H9 (cell line): ENCODE measurements around the gene SEMA4A. TPM values are rescaled to one million over a fixed set of nuclear protein-coding genes. Genes with fewer than 3 reads are reported as not detected.

ENCODE experiments used
- DNase-seq: peaks from one replicate; pipeline ENCODE4 v3.0.0-alpha.2; 2017
- H2AFZ ChIP-seq: one replicate; pipeline ENCODE4 v1.6.1; 2013; ENCODE audit warnings: mild to moderate bottlenecking, low read length, control low read depth, moderate library complexity
- H2AK5ac ChIP-seq: 2 replicates; pipeline ENCODE4 v1.6.1; 2013; ENCODE audit warnings: low read length, control low read depth, mixed read lengths; ENCODE audit not compliant: insufficient read length
- H2BK120ac ChIP-seq: one replicate; pipeline ENCODE4 v1.6.1; 2013; ENCODE audit warnings: low read depth, mild to moderate bottlenecking, low read length, control low read depth, inconsistent platforms; ENCODE audit not compliant: poor library complexity, severe bottlenecking
- H2BK12ac ChIP-seq: 2 replicates; pipeline ENCODE4 v1.6.1; 2013; ENCODE audit warnings: low read length, control low read depth, mixed read lengths, low read depth; ENCODE audit not compliant: insufficient read length
- H2BK15ac ChIP-seq: 2 replicates; pipeline ENCODE4 v1.6.1; 2013; ENCODE audit warnings: low read depth, low read length, control low read depth
- H2BK20ac ChIP-seq: one replicate; pipeline ENCODE4 v1.6.1; 2013; ENCODE audit warnings: low read depth, mild to moderate bottlenecking, low read length, control low read depth, inconsistent platforms; ENCODE audit not compliant: poor library complexity, severe bottlenecking
- H2BK5ac ChIP-seq: 2 replicates; pipeline ENCODE4 v1.6.1; 2013; ENCODE audit warnings: low read length, control low read depth, mixed read lengths; ENCODE audit not compliant: insufficient read length
- H3K14ac ChIP-seq: 2 replicates; pipeline ENCODE4 v1.6.1; 2013; ENCODE audit warnings: low read length, control low read depth; ENCODE audit not compliant: insufficient read depth
- H3K18ac ChIP-seq: 2 replicates; pipeline ENCODE4 v1.6.1; 2013; ENCODE audit warnings: low read depth, mild to moderate bottlenecking, mixed read lengths, low read length, control low read depth; ENCODE audit not compliant: insufficient read length
- H3K23ac ChIP-seq: 2 replicates; pipeline ENCODE4 v1.6.1; 2013; ENCODE audit warnings: low read length, control low read depth, mixed read lengths, low read depth; ENCODE audit not compliant: insufficient read length
- H3K23me2 ChIP-seq: 2 replicates; pipeline ENCODE4 v1.6.1; 2013; ENCODE audit warnings: low read depth, mild to moderate bottlenecking, mixed read lengths, low read length, control low read depth; ENCODE audit not compliant: insufficient read length, poor library complexity, severe bottlenecking
- H3K27ac ChIP-seq: 2 replicates; pipeline ENCODE4 v1.5.1; 2013; ENCODE audit warnings: low read length, control low read depth, mixed read lengths, low read depth; ENCODE audit not compliant: insufficient read length
- H3K27me3 ChIP-seq: 2 replicates; pipeline ENCODE4 v1.6.1; 2013; ENCODE audit warnings: low read length, control low read depth, inconsistent platforms; ENCODE audit not compliant: insufficient read depth
- H3K4ac ChIP-seq: 2 replicates; pipeline ENCODE4 v1.6.1; 2013; ENCODE audit warnings: low read depth, mild to moderate bottlenecking, control low read depth, inconsistent platforms, low read length, moderate library complexity
- H3K4me1 ChIP-seq: 2 replicates; pipeline ENCODE4 v1.6.1; 2013; ENCODE audit warnings: low read length, control low read depth, inconsistent platforms; ENCODE audit not compliant: insufficient read depth
- H3K4me2 ChIP-seq: 2 replicates; pipeline ENCODE4 v1.6.1; 2013; ENCODE audit warnings: low read length, control low read depth, mixed read lengths; ENCODE audit not compliant: insufficient read length, insufficient read depth
- H3K56ac ChIP-seq: 2 replicates; pipeline ENCODE4 v1.6.1; 2013; ENCODE audit warnings: low read depth, mild to moderate bottlenecking, mixed read lengths, low read length, control low read depth; ENCODE audit not compliant: insufficient read length
- H3K79me1 ChIP-seq: 2 replicates; pipeline ENCODE4 v1.6.1; 2013; ENCODE audit warnings: low read depth, mild to moderate bottlenecking, moderate library complexity, low read length, control low read depth, inconsistent platforms; ENCODE audit not compliant: insufficient read depth, poor library complexity, severe bottlenecking
- H3K79me2 ChIP-seq: 2 replicates; pipeline ENCODE4 v1.6.1; 2013; ENCODE audit warnings: low read length, control low read depth, inconsistent platforms; ENCODE audit not compliant: insufficient read depth
- H3K9ac ChIP-seq: 2 replicates; pipeline ENCODE4 v1.6.1; 2013; ENCODE audit warnings: low read length, control low read depth, mixed read lengths; ENCODE audit not compliant: insufficient read length; ENCODE audit errors: extremely low read depth
- H3K9me3 ChIP-seq: one replicate; pipeline ENCODE4 v1.6.1; 2013; ENCODE audit warnings: low read depth, low read length, inconsistent platforms; ENCODE audit not compliant: control insufficient read depth
- H3T11ph ChIP-seq: one replicate; pipeline ENCODE4 v1.6.1; 2013; ENCODE audit warnings: mild to moderate bottlenecking, low read length, control low read depth, inconsistent platforms
- H4K20me1 ChIP-seq: one replicate; pipeline ENCODE4 v1.6.1; 2013; ENCODE audit not compliant: control insufficient read depth, insufficient read length, insufficient read depth
- H4K5ac ChIP-seq: 2 replicates; pipeline ENCODE4 v1.6.1; 2013; ENCODE audit warnings: low read depth, mild to moderate bottlenecking, mixed read lengths, low read length, control low read depth; ENCODE audit not compliant: insufficient read length
- H4K8ac ChIP-seq: replicated peaks from 2 replicates; pipeline ENCODE4 v1.6.1; 2013; ENCODE audit warnings: low read length, control low read depth, mixed read lengths, low read depth; ENCODE audit not compliant: insufficient read length
- H4K91ac ChIP-seq: 2 replicates; pipeline ENCODE4 v1.6.1; 2013; ENCODE audit warnings: low read depth, mild to moderate bottlenecking, moderate library complexity, mixed read lengths, low read length, control low read depth; ENCODE audit not compliant: insufficient read length
- H3K27ac Mint-ChIP-seq, 3 experiments: 2 replicates in 2 of 3; 3 replicates in 1 of 3; pipeline ENCODE4 v1.8.0; 2020 to 2021; ENCODE audit warnings: mixed read lengths in 3 of 3, mild to moderate bottlenecking in 1 of 3, moderate library complexity in 1 of 3
- H3K27me3 Mint-ChIP-seq: 2 replicates; pipeline ENCODE4 v1.8.0; 2021; ENCODE audit warnings: low read depth, mild to moderate bottlenecking, moderate library complexity, mixed read lengths
- H3K36me3 Mint-ChIP-seq, 3 experiments: 2 replicates in 2 of 3; 3 replicates in 1 of 3; pipeline ENCODE4 v1.8.0; 2020 to 2021; ENCODE audit warnings: low read depth in 3 of 3, mixed read lengths in 3 of 3; ENCODE audit not compliant: insufficient read depth in 1 of 3
- H3K4me1 Mint-ChIP-seq, 2 experiments: 2 replicates each; pipeline ENCODE4 v1.8.0; 2020; ENCODE audit warnings: mixed read lengths in 2 of 2
- H3K4me3 Mint-ChIP-seq, 2 experiments: 2 replicates in 1 of 2; 3 replicates in 1 of 2; pipeline ENCODE4 v1.8.0; 2020 to 2021; ENCODE audit warnings: mild to moderate bottlenecking in 2 of 2, mixed read lengths in 2 of 2, moderate library complexity in 1 of 2
- H3K9me3 Mint-ChIP-seq, 2 experiments: 2 replicates in 1 of 2; 3 replicates in 1 of 2; pipeline ENCODE4 v1.8.0; 2020; ENCODE audit warnings: mild to moderate bottlenecking in 2 of 2, mixed read lengths in 2 of 2, moderate library complexity in 1 of 2
- CTCF ChIP-seq: fragments of 200-600 bp; sonication (generic); conservative IDR thresholded peaks from 3 replicates; pipeline ENCODE4 v1.8.0; 2021; ENCODE audit warnings: antibody characterized with exemption, mild to moderate bottlenecking
- WGBS: extraction: QIAGEN DNeasy Blood & Tissue Kit; methylation state at CpG from one replicate; pipeline ENCODE4 v1.1.7; 2013; ENCODE audit warnings: missing lambda C conversion rate, low lambda C conversion rate, mixed read lengths; ENCODE audit not compliant: insufficient read length; ENCODE audit errors: extremely low coverage; 5-methylcytosine and 5-hydroxymethylcytosine counted together
- total RNA-seq: library from RNA; stranded (reverse); gene quantifications from 2 replicates; pipeline ENCODE4 v1.2.1, GENCODE V29; 2021

SEMA4A gene
- total RNA-seq, 1 experiment from 2014 or later, result 11.1 TPM

GRCh38 chr1:156195853-156196252 lies 42.5 kb downstream of the SEMA4A start:
- H3K23me2 ChIP-seq, result peaks cover 11% of the 10 kb centered on the region
- Mint-ChIP-seq H3K27me3 (no peaks in the 10 kb centered on the region; the same call in 1 of the 2 replicates), H3K9me3 (no peaks in the 10 kb centered on the region), H3K36me3 (peaks cover 7 to 44% (median 19%) of the 10 kb centered on the region in 3 experiments; a peak in 6 of 7 replicates), H3K27ac (peak overlapping the region in 2 of 3 experiments; percentile 15 to 44; a peak in 2 of 7 replicates), H3K4me3 (peak overlapping the region; percentile 47 to 100; a peak in 4 of 5 replicates), H3K4me1 (peaks cover 31 to 43% of the 10 kb centered on the region in 2 experiments)
- H3K23ac ChIP-seq, result no peak overlapping the region
- TF ChIP-seq CTCF, result no peak
- peaks cover 14% of the 10 kb centered on the region for H3K79me1 ChIP-seq
- no peak overlapping the region for H3K27ac ChIP-seq
- peaks cover 10% of the 10 kb centered on the region; the same call in 1 of the 2 replicates for H3K4me1 ChIP-seq
- WGBS, result no CpG with 5 or more reads among the region's 4 CpGs
- no peak overlapping the region for H2BK20ac ChIP-seq
- no peak overlapping the region for H3K9ac ChIP-seq
- no peak overlapping the region for H3K18ac ChIP-seq
- no peaks in the 10 kb centered on the region for H4K20me1 ChIP-seq
- H4K8ac ChIP-seq, result no peak overlapping the region
- H2BK15ac ChIP-seq, result no peak overlapping the region
- H3K79me2 ChIP-seq, result peaks cover 20% of the 10 kb centered on the region; the same call in 1 of the 2 replicates
- no peak overlapping the region for H3K4me2 ChIP-seq
- no peak for DNase-seq
- H2AFZ ChIP-seq, result no peak overlapping the region
- no peak overlapping the region for H4K5ac ChIP-seq
- no peak overlapping the region for H3K4ac ChIP-seq
- no peaks in the 10 kb centered on the region for H3K9me3 ChIP-seq
- H3K27me3 ChIP-seq, result no peaks in the 10 kb centered on the region
- H3K14ac ChIP-seq, result no peak overlapping the region
- H2AK5ac ChIP-seq, result no peak overlapping the region
- no peak overlapping the region for H4K91ac ChIP-seq
- no peak overlapping the region for H3T11ph ChIP-seq
- H2BK5ac ChIP-seq, result no peak overlapping the region
- no peak overlapping the region for H2BK120ac ChIP-seq
- no peak overlapping the region for H2BK12ac ChIP-seq
- no peak overlapping the region for H3K56ac ChIP-seq
